Progenitor cell of endocrine pancreas (in vitro differentiated cells): ENCODE data around the gene BICC1. TPM values are rescaled to one million over a fixed set of nuclear protein-coding genes. Genes with fewer than 3 reads are reported as not detected.

ENCODE experiments used
- DNase-seq: peaks from one replicate; pipeline ENCODE4 v3.0.0; 2021; ENCODE audit warnings: low spot score; ENCODE audit not compliant: unreplicated experiment
- H3K27ac Mint-ChIP-seq: 2 replicates; pipeline ENCODE4 v1.8.0; 2021; ENCODE audit warnings: mild to moderate bottlenecking, moderate library complexity, mixed read lengths
- H3K27me3 Mint-ChIP-seq: 2 replicates; pipeline ENCODE4 v1.8.0; 2021; ENCODE audit warnings: mixed read lengths
- H3K36me3 Mint-ChIP-seq: 2 replicates; pipeline ENCODE4 v1.8.0; 2022; ENCODE audit warnings: mixed read lengths; ENCODE audit not compliant: insufficient read depth
- H3K4me1 Mint-ChIP-seq: 2 replicates; pipeline ENCODE4 v1.8.0; 2021; ENCODE audit warnings: low read depth, mixed read lengths
- H3K4me3 Mint-ChIP-seq: 2 replicates; pipeline ENCODE4 v1.8.0; 2021; ENCODE audit warnings: low read depth, mild to moderate bottlenecking, moderate library complexity, mixed read lengths
- H3K9me3 Mint-ChIP-seq: 2 replicates; pipeline ENCODE4 v1.8.0; 2021; ENCODE audit warnings: low read depth, mixed read lengths
- CTCF ChIP-seq: fragments of 200-600 bp; sonication (generic); IDR thresholded peaks from one replicate; pipeline ENCODE4 v1.5.0; 2021; ENCODE audit warnings: antibody characterized with exemption, mild to moderate bottlenecking; ENCODE audit not compliant: unreplicated experiment
- total RNA-seq: library from RNA; stranded (reverse); gene quantifications from 2 replicates; pipeline ENCODE4 v1.2.1, GENCODE V29; 2021

Gene BICC1
- total RNA-seq, 1 donor from 2014 or later: 4.9 TPM

DNA sequence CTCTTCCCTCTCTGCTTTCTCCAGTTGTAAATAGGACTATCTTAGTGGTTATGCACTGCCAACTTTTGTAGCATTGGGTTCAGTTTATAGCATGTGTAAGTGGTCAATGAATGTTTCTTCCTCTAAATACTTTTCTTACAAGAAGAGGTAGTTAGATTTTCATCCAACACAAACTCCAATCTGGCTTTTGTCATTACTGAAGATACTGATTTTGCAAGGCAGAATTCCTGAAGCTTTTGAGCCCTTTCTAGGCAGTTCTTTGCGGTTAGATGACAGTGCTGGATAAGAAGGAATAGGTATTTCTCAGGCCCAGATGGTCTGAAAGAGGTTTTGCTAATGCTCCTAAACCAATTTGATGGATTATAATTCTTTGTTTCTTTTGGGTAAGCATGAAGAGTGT, 60.5 kb downstream of the BICC1 start:
- Mint-ChIP-seq H3K9me3 (peaks cover 22% of the 10 kb centered on the region), H3K27ac (no peak overlapping the region), H3K27me3 (peaks cover 17% of the 10 kb centered on the region), H3K4me3 (no peak overlapping the region), H3K36me3 (peaks cover 4% of the 10 kb centered on the region), H3K4me1 (peaks cover 9% of the 10 kb centered on the region)
- no peak for TF ChIP-seq CTCF
- DNase-seq: no peak

DNA sequence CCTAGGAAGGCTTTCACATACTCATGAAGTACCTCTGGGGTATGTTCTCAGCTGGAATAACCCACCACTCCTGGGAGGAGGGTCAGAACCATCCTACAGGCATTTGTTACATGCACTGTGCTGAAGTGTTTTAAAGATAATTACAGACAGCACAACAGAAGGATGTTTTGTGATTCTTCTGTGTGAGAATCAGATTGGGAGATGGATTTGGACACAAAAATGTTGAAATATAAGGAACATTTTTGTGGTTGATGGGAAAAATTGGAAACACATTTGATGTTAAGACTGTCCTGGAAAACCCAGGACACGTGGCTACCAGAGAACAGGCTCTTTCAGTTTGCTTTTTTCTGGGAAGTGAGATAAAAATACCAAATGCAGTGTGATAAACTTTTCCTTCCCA, 61.4 kb downstream of the BICC1 start:
- Mint-ChIP-seq H3K36me3 (peaks cover 4% of the 10 kb centered on the region), H3K4me1 (peaks cover 9% of the 10 kb centered on the region), H3K9me3 (peaks cover 22% of the 10 kb centered on the region), H3K27ac (no peak overlapping the region), H3K27me3 (peaks cover 19% of the 10 kb centered on the region), H3K4me3 (no peak overlapping the region)
- no peak for TF ChIP-seq CTCF
- DNase-seq: no peak

- DNase-seq: no peak
- no peak for TF ChIP-seq CTCF
- Mint-ChIP-seq H3K4me1 (peaks cover 9% of the 10 kb centered on the region), H3K36me3 (peaks cover 3% of the 10 kb centered on the region), H3K27ac (no peak overlapping the region), H3K4me3 (no peak overlapping the region), H3K27me3 (peaks cover 19% of the 10 kb centered on the region), H3K9me3 (peaks cover 15% of the 10 kb centered on the region)
Observed at GRCh38 chr10:58575491-58575890, 62.8 kb downstream of the BICC1 start.

DNA sequence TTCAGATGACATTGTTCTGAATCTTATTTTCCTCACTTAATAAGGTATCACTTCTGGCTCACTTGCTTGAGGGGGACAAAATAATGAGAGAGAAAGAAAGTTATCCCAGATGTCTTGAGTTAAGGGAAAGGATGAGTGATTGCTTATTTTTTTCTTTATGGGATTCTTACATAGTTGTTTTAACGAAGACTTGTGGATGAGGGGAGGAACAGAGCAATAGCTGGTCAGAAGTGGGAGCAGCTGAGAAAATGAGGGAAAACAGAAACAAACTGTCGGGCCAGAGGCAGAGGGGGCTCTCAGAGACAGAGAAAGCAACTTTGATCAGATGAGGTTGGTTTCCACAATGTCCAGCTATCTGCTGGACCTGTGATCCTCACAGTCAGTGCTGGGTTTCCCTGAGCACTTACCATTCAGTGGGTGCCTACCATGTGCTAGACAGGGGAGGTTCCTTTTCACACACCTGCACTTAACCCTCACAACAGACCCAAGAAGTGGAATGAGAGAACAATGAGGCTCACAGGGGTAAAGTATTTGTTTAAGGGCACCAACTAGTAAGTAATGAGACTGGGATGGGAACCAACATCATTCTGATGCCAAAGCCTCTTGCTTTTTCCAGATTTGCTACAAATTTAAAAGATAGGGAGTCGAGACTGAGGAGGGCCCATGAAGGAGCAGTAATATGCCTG, 64.2 kb downstream of the BICC1 start:
- Mint-ChIP-seq H3K27ac (no peak overlapping the region), H3K36me3 (peaks cover under 1% of the 10 kb centered on the region), H3K9me3 (peaks cover 4% of the 10 kb centered on the region), H3K4me1 (peaks cover 9% of the 10 kb centered on the region), H3K4me3 (no peak overlapping the region), H3K27me3 (peaks cover 19% of the 10 kb centered on the region)
- DNase-seq: no peak
- TF ChIP-seq CTCF: no peak

- DNase-seq: no peak
- no peak for TF ChIP-seq CTCF
- Mint-ChIP-seq H3K27ac (no peak overlapping the region), H3K27me3 (peaks cover 19% of the 10 kb centered on the region), H3K4me3 (no peak overlapping the region), H3K4me1 (peaks cover 9% of the 10 kb centered on the region), H3K9me3 (no peaks in the 10 kb centered on the region), H3K36me3 (no peaks in the 10 kb centered on the region)
Observed at GRCh38 chr10:58577437-58577777, 64.7 kb downstream of the BICC1 start.
